Duodenal mucosa (tissue), 2 donors: ENCODE measurements around the gene TMEM191B.
"Not testable (repeated sequence)": the region's sequence is repeated elsewhere in the genome, so short reads cannot be mapped to it uniquely, and the experiment has no call there.

Source experiments
- H3K27ac ChIP-seq: one replicate; pipeline ENCODE4 v1.7.0; 2013; ENCODE audit warnings: low read depth, low read length
- H3K27me3 ChIP-seq, 2 donors: one replicate each; pipeline ENCODE4 v1.7.0; 2013; ENCODE audit warnings: low read length in 2 of 2, control low read depth in 1 of 2; ENCODE audit not compliant: insufficient read depth in 2 of 2, control insufficient read depth in 1 of 2
- H3K36me3 ChIP-seq, 2 donors: one replicate each; pipeline ENCODE4 v1.7.0; 2013; ENCODE audit warnings: low read length in 2 of 2, control low read depth in 1 of 2; ENCODE audit not compliant: insufficient read depth in 2 of 2, control insufficient read depth in 1 of 2
- H3K4me1 ChIP-seq, 2 donors: one replicate each; pipeline ENCODE4 v1.7.0; 2013; ENCODE audit warnings: low read length in 2 of 2, control low read depth in 1 of 2; ENCODE audit not compliant: insufficient read depth in 2 of 2, control insufficient read depth in 1 of 2
- H3K4me3 ChIP-seq, 2 donors: one replicate each; pipeline ENCODE4 v1.7.0; 2013; ENCODE audit warnings: low read length in 2 of 2, low read depth in 1 of 2
- H3K9ac ChIP-seq, 2 donors: one replicate each; pipeline ENCODE4 v1.7.0; 2013; ENCODE audit warnings: low read length in 2 of 2, low read depth in 1 of 2
- H3K9me3 ChIP-seq, 2 donors: one replicate each; pipeline ENCODE4 v1.7.0; 2013; ENCODE audit warnings: low read length in 2 of 2, control low read depth in 1 of 2; ENCODE audit not compliant: control insufficient read depth in 1 of 2

The TMEM191B gene

GRCh38 chr22:18527752-18528596 lies at the start of gene TMEM191B:
TSS of gene TMEM191B (plus strand) at chr22:18527802. CDS start at chr22:18527981, 179 bp downstream.
- not testable (repeated sequence) for H3K4me3 ChIP-seq

GRCh38 chr22:18496227-18496626 lies 31.4 kb upstream of the TMEM191B start:
- not testable (repeated sequence) for H3K9me3 ChIP-seq, H3K27ac ChIP-seq, H3K4me3 ChIP-seq, H3K36me3 ChIP-seq, H3K4me1 ChIP-seq, H3K27me3 ChIP-seq, H3K9ac ChIP-seq

More at GRCh38 chr22:18527752-18528596, at the start of gene TMEM191B:
- not testable (repeated sequence) for H3K4me1 ChIP-seq, H3K27ac ChIP-seq, H3K36me3 ChIP-seq, H3K27me3 ChIP-seq, H3K9me3 ChIP-seq, H3K9ac ChIP-seq

- not testable (repeated sequence) for H3K27ac ChIP-seq, H3K36me3 ChIP-seq, H3K4me3 ChIP-seq, H3K9me3 ChIP-seq, H3K9ac ChIP-seq, H3K4me1 ChIP-seq, H3K27me3 ChIP-seq
Measured at GRCh38 chr22:18511327-18511726, 16.3 kb upstream of the TMEM191B start.

GRCh38 chr22:18512378-18512777 lies 15.2 kb upstream of the TMEM191B start:
- not testable (repeated sequence) for H3K4me3 ChIP-seq, H3K36me3 ChIP-seq, H3K27me3 ChIP-seq, H3K9ac ChIP-seq, H3K9me3 ChIP-seq, H3K27ac ChIP-seq, H3K4me1 ChIP-seq

- H3K36me3 ChIP-seq, H3K4me1 ChIP-seq, H3K9ac ChIP-seq, H3K4me3 ChIP-seq, H3K27ac ChIP-seq, H3K27me3 ChIP-seq, H3K9me3 ChIP-seq: not testable (repeated sequence)
Measured at GRCh38 chr22:18513454-18513853, 14.1 kb upstream of the TMEM191B start.

GRCh38 chr22:18518061-18518460 lies 9.5 kb upstream of the TMEM191B start, which contains the start of gene GGTLC3:
TSS of gene GGTLC3 (minus strand) at chr22:18518161. CDS start at chr22:18517897, 264 bp downstream.
- H3K4me1 ChIP-seq, H3K9ac ChIP-seq, H3K27me3 ChIP-seq, H3K27ac ChIP-seq, H3K36me3 ChIP-seq, H3K9me3 ChIP-seq, H3K4me3 ChIP-seq: not testable (repeated sequence)

- not testable (repeated sequence) for H3K27ac ChIP-seq, H3K9me3 ChIP-seq, H3K9ac ChIP-seq, H3K4me1 ChIP-seq, H3K27me3 ChIP-seq, H3K36me3 ChIP-seq, H3K4me3 ChIP-seq
Measured at GRCh38 chr22:18522762-18523161, 4.8 kb upstream of the TMEM191B start.

GRCh38 chr22:18523328-18523727 lies 4.3 kb upstream of the TMEM191B start:
- H3K36me3 ChIP-seq, H3K27ac ChIP-seq, H3K9me3 ChIP-seq, H3K9ac ChIP-seq, H3K27me3 ChIP-seq, H3K4me3 ChIP-seq, H3K4me1 ChIP-seq: not testable (repeated sequence)

- H3K27ac ChIP-seq, H3K4me3 ChIP-seq: not testable (repeated sequence)
Measured at GRCh38 chr22:18528597-18529415, 1.2 kb downstream of the TMEM191B start.

GRCh38 chr22:18529416-18530145 lies 2.0 kb downstream of the TMEM191B start:
- not testable (repeated sequence) for H3K9me3 ChIP-seq, H3K36me3 ChIP-seq, H3K4me3 ChIP-seq, H3K9ac ChIP-seq, H3K4me1 ChIP-seq, H3K27me3 ChIP-seq, H3K27ac ChIP-seq

More at GRCh38 chr22:18528597-18529415, 1.2 kb downstream of the TMEM191B start:
- H3K27me3 ChIP-seq, H3K9ac ChIP-seq, H3K36me3 ChIP-seq, H3K4me1 ChIP-seq, H3K9me3 ChIP-seq: not testable (repeated sequence)
